Measurements from ENCODE around the gene SV2C. TPM values are rescaled to one million over a fixed set of nuclear protein-coding genes. Genes with fewer than 3 reads are reported as not detected.

SV2C gene
- total and polyA plus RNA-seq, 2 donors (not counting 1 experiment from before 2014, with no cell fraction given): not detected

- TF ChIP-seq EZH2 (IDR thresholded peaks at IDR 0.05; ENCODE audit: borderline replicate concordance, insufficient read depth, low read depth, low read length, poor library complexity, severe bottlenecking): no peak
- no peak for TF ChIP-seq CTCF (IDR thresholded peaks at IDR 0.05)
- CTCF ChIA-PET: interaction anchor here (5.3 kb wide), 1 partner anchor 182 kb away, joined by 43 read pairs; no protein-coding TSS in a partner anchor
- Mint-ChIP-seq H3K27me3 (peaks cover 10% of the 10 kb centered on the region), H3K9me3 (ENCODE audit: insufficient read depth) (no peaks in the 10 kb centered on the region), H3K27ac (no peak overlapping the region), H3K4me3 (no peak overlapping the region), H3K4me1 (peaks cover 31% of the 10 kb centered on the region)
- H3K4me1 ChIP-seq (ENCODE audit: control insufficient read depth in 2 of 2, insufficient read depth in 2 of 2, low read length in 2 of 2): peaks cover 23 to 37% of the 10 kb centered on the region in 2 donors
- no peak overlapping the region for H2AFZ ChIP-seq (ENCODE audit: insufficient read depth, low read depth, low read length, poor library complexity, severe bottlenecking)
- no peak for DNase-seq
- H3K4me2 ChIP-seq (replicated peaks; ENCODE audit: low read depth, low read length, poor library complexity, severe bottlenecking): no peak overlapping the region
- no peaks in the 10 kb centered on the region for H3K36me3 ChIP-seq (replicated peaks in 1 of 2; ENCODE audit: control extremely low read depth in 1 of 2, control insufficient read depth in 1 of 2, extremely low read depth in 1 of 2, insufficient read depth in 2 of 2, low read length in 1 of 2)
- no peak overlapping the region for H3K9ac ChIP-seq (ENCODE audit: low read length)
- H3K27me3 ChIP-seq (replicated peaks in 1 of 4; ENCODE audit: control extremely low read depth in 1 of 4, control insufficient read depth in 3 of 4, insufficient read depth in 4 of 4, low read length in 3 of 4): peaks cover 0 to 4% (median 0%) of the 10 kb centered on the region in 4 experiments
- intact Hi-C loops (cut with micrococcal nuclease): loop anchor here (5.0 to 10.0 kb wide), 5 partner anchors 63 to 1063 kb away; partner anchors contain the start of genes AGGF1, CERT1, HMGCR and POC5
- no peak overlapping the region for H3K4me3 ChIP-seq (ENCODE audit: control extremely low read depth in 1 of 5, extremely low read depth in 1 of 5, insufficient read depth in 1 of 5, low read depth in 2 of 5, low read length in 4 of 5)
- no peaks in the 10 kb centered on the region for H4K20me1 ChIP-seq (ENCODE audit: control insufficient read depth, insufficient read depth, low read length, poor library complexity, severe bottlenecking)
- no peaks in the 10 kb centered on the region for H3K9me3 ChIP-seq (ENCODE audit: control extremely low read depth in 1 of 3, control insufficient read depth in 2 of 3, insufficient read depth in 1 of 3, low read length in 2 of 3)
- no peak overlapping the region for H3K27ac ChIP-seq (ENCODE audit: low read length in 2 of 2)
- no peak for ATAC-seq (ENCODE audit: low read depth)
- no peaks in the 10 kb centered on the region for H3K79me2 ChIP-seq (ENCODE audit: control insufficient read depth, insufficient read depth, low read length)
- POLR2A ChIA-PET: no interaction called here
- 93% methylated on average over 2 of the region's 5 CpGs for WGBS (ENCODE audit: insufficient coverage)
Measured at GRCh38 chr5:76400466-76400865, 317.3 kb downstream of the SV2C start.

DNA sequence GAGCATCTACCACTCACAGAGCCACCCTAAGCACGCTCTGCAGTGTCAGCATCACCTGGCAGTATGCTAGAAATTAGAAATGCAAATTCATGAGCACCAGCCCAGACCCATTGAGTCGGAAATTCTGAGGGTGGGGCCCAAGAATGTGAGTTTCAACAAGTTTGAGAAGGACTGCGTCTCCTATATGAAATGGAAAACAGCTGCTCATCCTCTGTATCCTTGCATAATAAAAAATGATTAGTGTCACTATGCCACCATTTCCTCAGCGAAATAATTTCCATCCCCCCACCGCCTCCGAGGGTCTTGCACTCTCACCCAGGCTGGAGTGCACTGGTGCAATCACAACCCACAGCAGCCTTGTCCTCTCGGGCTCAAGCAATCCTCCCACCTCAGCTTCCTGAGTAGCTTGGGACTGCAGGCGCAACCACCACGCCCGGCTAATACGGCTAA lies 318.6 kb downstream of the SV2C start:
- Histone ChIP-seq H3K27me3 (replicated peaks in 1 of 4; ENCODE audit: control extremely low read depth in 1 of 4, control insufficient read depth in 3 of 4, insufficient read depth in 4 of 4, low read length in 3 of 4) (peaks cover 0 to 4% (median 0%) of the 10 kb centered on the region in 4 experiments), H3K4me1 (ENCODE audit: control insufficient read depth in 2 of 2, insufficient read depth in 2 of 2, low read length in 2 of 2) (peaks cover 23 to 41% of the 10 kb centered on the region in 2 donors), H3K4me3 (ENCODE audit: control extremely low read depth in 1 of 5, extremely low read depth in 1 of 5, insufficient read depth in 1 of 5, low read depth in 2 of 5, low read length in 4 of 5) (peak overlapping the region; percentile 61 to 77 (median 70)), H2AFZ (ENCODE audit: insufficient read depth, low read depth, low read length, poor library complexity, severe bottlenecking) (peak overlapping the region; percentile 73), H3K4me2 (replicated peaks; ENCODE audit: low read depth, low read length, poor library complexity, severe bottlenecking) (peak overlapping the region; percentile 95), H3K9ac (ENCODE audit: low read length) (peak overlapping the region; percentile 79), H3K79me2 (ENCODE audit: control insufficient read depth, insufficient read depth, low read length) (no peaks in the 10 kb centered on the region), H3K36me3 (replicated peaks in 1 of 2; ENCODE audit: control extremely low read depth in 1 of 2, control insufficient read depth in 1 of 2, extremely low read depth in 1 of 2, insufficient read depth in 2 of 2, low read length in 1 of 2) (no peaks in the 10 kb centered on the region), H4K20me1 (ENCODE audit: control insufficient read depth, insufficient read depth, low read length, poor library complexity, severe bottlenecking) (no peaks in the 10 kb centered on the region), H3K27ac (ENCODE audit: low read length in 2 of 2) (peak overlapping the region; percentile 95 to 96), H3K9me3 (ENCODE audit: control extremely low read depth in 1 of 3, control insufficient read depth in 2 of 3, insufficient read depth in 1 of 3, low read length in 2 of 3) (no peaks in the 10 kb centered on the region)
- ATAC-seq (ENCODE audit: low read depth) (peak; percentile 35), DNase-seq (peak; percentile 78)
- Mint-ChIP-seq H3K9me3 (ENCODE audit: insufficient read depth) (no peaks in the 10 kb centered on the region), H3K27ac (peak overlapping the region; percentile 95), H3K4me1 (peaks cover 43% of the 10 kb centered on the region), H3K27me3 (peaks cover 6% of the 10 kb centered on the region), H3K4me3 (peak overlapping the region; percentile 97)
- WGBS (ENCODE audit: insufficient coverage): 0% methylated on average over 10 of the region's 11 CpGs
- TF ChIP-seq EZH2 (IDR thresholded peaks at IDR 0.05; ENCODE audit: borderline replicate concordance, insufficient read depth, low read depth, low read length, poor library complexity, severe bottlenecking): no peak
- CTCF ChIA-PET: interaction anchor here (1.0 to 5.3 kb wide), 6 partner anchors 13 to 373 kb away, joined by 4 to 43 read pairs (median 4); no protein-coding TSS in a partner anchor
- POLR2A ChIA-PET: interaction anchor here (1.1 kb wide), 1 partner anchor 145 kb away, joined by 3 read pairs; no protein-coding TSS in a partner anchor
- intact Hi-C loops (cut with micrococcal nuclease): loop anchor here (1.0 to 10.0 kb wide), 7 partner anchors 51 to 1065 kb away; partner anchors contain the start of genes AGGF1, CERT1, HMGCR and POC5
